MM.1S (cell line): Measurements from ENCODE around the gene RFX2.

ENCODE experiments used
- DNase-seq: peaks from one replicate; pipeline ENCODE4 v3.0.0-alpha.2; 2015
- H2AFZ ChIP-seq: fragments of 300-600 bp; sonication (generic); 2 replicates; pipeline ENCODE4 v1.6.0; 2016; ENCODE audit warnings: antibody characterized with exemption, low read length
- H3F3A ChIP-seq: fragments of 300-600 bp; sonication (generic); 2 replicates; pipeline ENCODE4 v1.6.1; 2016; ENCODE audit warnings: mild to moderate bottlenecking, antibody characterized with exemption, low read length, moderate library complexity, mixed read lengths; ENCODE audit not compliant: insufficient read depth
- H3K27ac ChIP-seq: fragments of 300-600 bp; sonication (generic); 2 replicates; pipeline ENCODE4 v1.5.1; 2016; ENCODE audit warnings: mild to moderate bottlenecking, low read length
- H3K27me3 ChIP-seq: fragments of 300-600 bp; sonication (generic); replicated peaks from 2 replicates; pipeline ENCODE4 v1.6.0; 2016; ENCODE audit warnings: low read length; ENCODE audit not compliant: insufficient read depth
- H3K36me3 ChIP-seq: fragments of 300-600 bp; sonication (generic); replicated peaks from 2 replicates; pipeline ENCODE4 v1.6.1; 2016; ENCODE audit warnings: mild to moderate bottlenecking, low read length, mixed read lengths; ENCODE audit not compliant: insufficient read depth
- H3K4me1 ChIP-seq: fragments of 300-600 bp; sonication (generic); 2 replicates; pipeline ENCODE4 v1.6.1; 2016; ENCODE audit warnings: low read length, mixed read lengths
- H3K4me2 ChIP-seq: fragments of 300-600 bp; sonication (generic); 2 replicates; pipeline ENCODE4 v1.6.0; 2016; ENCODE audit warnings: low read depth, low read length
- H3K4me3 ChIP-seq: fragments of 300-600 bp; sonication (generic); 2 replicates; pipeline ENCODE4 v1.5.1; 2016; ENCODE audit warnings: low read length, mixed read lengths
- H3K79me2 ChIP-seq: fragments of 300-600 bp; sonication (generic); 2 replicates; pipeline ENCODE4 v1.6.1; 2016; ENCODE audit warnings: mixed run types, low read length, mixed read lengths
- H3K9ac ChIP-seq: fragments of 300-600 bp; sonication (generic); 2 replicates; pipeline ENCODE4 v1.6.1; 2016; ENCODE audit warnings: low read length, mixed read lengths
- H3K9me2 ChIP-seq: fragments of 300-600 bp; sonication (generic); replicated peaks from 2 replicates; pipeline ENCODE4 v1.6.1; 2016; ENCODE audit warnings: mild to moderate bottlenecking, low read length, mixed read lengths; ENCODE audit not compliant: insufficient read depth
- H3K9me3 ChIP-seq: fragments of 300-600 bp; sonication (generic); replicated peaks from 2 replicates; pipeline ENCODE4 v1.6.1; 2016; ENCODE audit warnings: mild to moderate bottlenecking, low read length, mixed read lengths; ENCODE audit not compliant: insufficient read depth
- H4K20me1 ChIP-seq: fragments of 300-600 bp; sonication (generic); 2 replicates; pipeline ENCODE4 v1.6.1; 2016; ENCODE audit warnings: mild to moderate bottlenecking, low read length, moderate library complexity, mixed read lengths; ENCODE audit not compliant: insufficient read depth
- CTCF ChIP-seq: fragments of 300-600 bp; sonication (generic); IDR thresholded peaks from 2 replicates; pipeline ENCODE4 v1.5.1; 2016; ENCODE audit warnings: antibody characterized with exemption, low read length, mixed read lengths
- EZH2 ChIP-seq: fragments of 300-600 bp; sonication (generic); optimal IDR thresholded peaks from 2 replicates; pipeline ENCODE3; 2017; ENCODE audit warnings: low read depth, mild to moderate bottlenecking, antibody characterized with exemption, low read length, mixed read lengths
- EZH2phosphoT487 ChIP-seq: fragments of 300-600 bp; sonication (generic); IDR thresholded peaks from 2 replicates; pipeline ENCODE4 v1.6.1; 2018; ENCODE audit warnings: antibody characterized with exemption, low read length

RFX2 gene

DNA sequence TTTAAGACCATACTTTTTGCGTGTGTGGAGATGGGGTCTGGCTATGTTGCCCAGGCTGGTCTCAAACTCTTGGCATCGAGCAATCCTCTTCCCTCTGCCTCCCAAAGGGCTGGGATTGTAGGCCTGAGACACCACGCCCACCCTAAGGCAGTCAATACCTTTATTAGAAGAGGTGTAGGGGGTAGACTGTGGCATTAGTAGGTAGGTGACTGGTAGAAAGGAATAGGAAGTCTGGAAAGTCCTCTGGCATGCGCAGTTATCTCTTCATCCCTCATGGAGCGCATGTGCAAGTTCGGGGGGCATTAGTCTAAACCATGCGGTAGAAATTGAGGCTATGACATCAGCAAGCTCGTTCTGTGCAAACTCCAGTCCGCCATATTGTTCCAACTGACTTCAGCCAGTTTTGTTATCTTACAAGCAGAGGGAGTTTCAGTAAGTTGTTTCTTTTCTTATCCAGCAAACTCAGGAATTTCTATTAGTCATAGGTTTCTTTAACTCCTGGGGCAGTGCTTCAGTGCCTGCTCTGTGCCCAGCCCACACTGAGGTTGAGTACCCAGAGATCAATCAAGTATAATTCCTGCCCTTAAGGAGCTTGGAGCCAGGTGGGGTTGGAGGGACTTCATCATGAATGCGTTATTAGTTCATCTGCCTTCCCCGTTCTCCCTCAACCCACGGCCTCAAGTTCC is 125.1 kb downstream of the RFX2 start:
- Histone ChIP-seq H3K9me3 (no peaks in the 10 kb centered on the region), H3K9ac (no peak overlapping the region), H3K27me3 (0 out of 2 replicates have a peak, but pooled peaks cover 9% of the 10 kb centered on the region), H3K9me2 (no peaks in the 10 kb centered on the region), H3K36me3 (no peaks in the 10 kb centered on the region), H3K4me2 (no peak overlapping the region), H2AFZ (no peak overlapping the region), H3K4me3 (no peak overlapping the region), H3K79me2 (peaks cover 2% of the 10 kb centered on the region; the same call in 1 of the 2 replicates), H3F3A (no peaks in the 10 kb centered on the region), H4K20me1 (no peaks in the 10 kb centered on the region), H3K4me1 (peaks cover 7% of the 10 kb centered on the region), H3K27ac (no peak overlapping the region)
- TF ChIP-seq EZH2 (no peak), EZH2phosphoT487 (no peak), CTCF (no peak)
- no peak for DNase-seq

DNA sequence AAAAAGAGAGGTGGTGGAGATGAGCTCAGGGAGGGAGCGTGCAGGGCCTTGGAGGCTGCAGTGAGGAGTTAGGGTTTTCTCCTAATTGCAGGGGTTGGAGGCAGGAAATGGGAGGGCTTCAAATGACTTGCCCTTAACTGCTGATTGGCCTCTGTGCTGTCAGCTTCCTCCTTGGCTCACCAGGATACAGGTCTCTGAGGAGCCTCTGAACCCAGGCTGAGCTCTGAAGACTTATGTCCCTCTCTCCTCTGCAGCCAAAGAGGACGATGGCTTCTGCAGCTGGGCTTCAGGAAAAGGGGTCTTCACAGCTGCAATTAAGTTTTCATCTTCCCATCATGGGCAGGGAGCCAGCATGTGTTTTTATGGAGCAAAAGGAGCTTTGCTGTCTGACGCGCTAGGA is 125.7 kb downstream of the RFX2 start:
- Histone ChIP-seq H3K4me2 (no peak overlapping the region), H3K27ac (no peak overlapping the region), H2AFZ (no peak overlapping the region), H3F3A (no peaks in the 10 kb centered on the region), H3K79me2 (peaks cover 3% of the 10 kb centered on the region; the same call in 1 of the 2 replicates), H4K20me1 (no peaks in the 10 kb centered on the region), H3K9ac (no peak overlapping the region), H3K9me2 (no peaks in the 10 kb centered on the region), H3K36me3 (no peaks in the 10 kb centered on the region), H3K4me1 (peaks cover under 1% of the 10 kb centered on the region; the same call in 1 of the 2 replicates), H3K4me3 (no peak overlapping the region), H3K27me3 (0 out of 2 replicates have a peak, but pooled peaks cover 9% of the 10 kb centered on the region), H3K9me3 (no peaks in the 10 kb centered on the region)
- TF ChIP-seq EZH2 (no peak), EZH2phosphoT487 (no peak), CTCF (no peak)
- DNase-seq: no peak

DNA sequence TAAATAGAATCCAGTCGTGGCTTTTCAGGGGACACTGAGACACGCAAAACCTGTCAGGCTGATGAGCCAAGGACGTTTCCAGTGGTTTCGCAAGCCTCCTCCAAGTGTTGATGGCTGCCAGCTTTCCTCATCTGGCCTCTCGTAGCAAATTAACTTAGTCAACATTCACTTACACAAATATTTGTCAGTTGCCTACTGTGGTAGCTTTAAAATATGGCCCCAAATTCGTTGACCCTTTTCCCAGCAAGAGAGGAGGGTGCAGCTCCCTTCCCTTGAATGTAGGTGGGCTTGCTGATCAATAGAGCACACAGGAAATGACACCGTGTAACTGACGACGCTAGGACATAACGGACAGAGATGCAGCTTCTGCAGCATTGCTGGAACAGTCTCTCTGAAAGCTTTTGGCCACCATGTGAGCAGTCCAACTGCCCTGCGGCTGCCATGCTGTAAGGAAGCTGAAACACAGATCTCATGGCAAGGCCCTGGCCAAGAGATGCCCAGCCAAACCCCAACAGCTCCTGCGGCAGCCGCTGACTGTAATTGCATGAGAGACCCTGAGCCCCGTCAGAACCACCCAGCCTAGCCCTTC is 126.8 kb downstream of the RFX2 start:
- H3K79me2 ChIP-seq: peaks cover 13% of the 10 kb centered on the region
- no peaks in the 10 kb centered on the region for H4K20me1 ChIP-seq
- 0 out of 2 replicates have a peak, but pooled peaks cover 9% of the 10 kb centered on the region for H3K27me3 ChIP-seq
- H3K4me1 ChIP-seq: peaks cover 5% of the 10 kb centered on the region
- H3K27ac ChIP-seq: no peak overlapping the region
- H3F3A ChIP-seq: peaks cover 5% of the 10 kb centered on the region
- TF ChIP-seq EZH2phosphoT487: no peak
- no peaks in the 10 kb centered on the region for H3K36me3 ChIP-seq
- no peaks in the 10 kb centered on the region for H3K9me3 ChIP-seq
- H3K9me2 ChIP-seq: no peaks in the 10 kb centered on the region
- no peak overlapping the region for H3K9ac ChIP-seq
- no peak overlapping the region for H3K4me2 ChIP-seq
- no peak overlapping the region for H2AFZ ChIP-seq
- no peak overlapping the region for H3K4me3 ChIP-seq
- no peak for DNase-seq
